Measurements from ENCODE around the gene CNTNAP5.
A peak's percentile ranks its signal among the peaks of the same experiment; 100 is the strongest.

CNTNAP5 gene

DNA sequence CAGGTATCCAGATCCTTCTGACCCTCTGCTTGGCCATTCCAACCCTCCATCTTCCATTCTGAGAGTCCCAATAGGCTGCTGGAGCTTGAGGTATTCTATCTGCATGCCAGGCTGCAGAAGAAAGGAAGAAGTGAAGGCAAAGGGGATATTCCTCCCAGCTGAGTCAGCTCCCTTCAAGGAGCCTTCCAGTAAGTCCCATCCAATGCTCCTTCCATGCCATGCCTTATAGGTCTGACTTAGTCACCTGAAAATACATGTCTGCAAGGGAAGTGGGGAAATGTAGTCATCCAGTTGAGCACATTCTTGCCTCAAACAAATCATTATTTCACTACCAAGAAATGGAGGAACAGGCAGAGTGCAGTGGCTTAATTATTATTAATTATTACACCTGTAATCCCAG lies 464.6 kb downstream of the CNTNAP5 start:
- no peak overlapping the region for H3K14ac ChIP-seq (ENCODE audit: low read length)
- no peaks in the 10 kb centered on the region for H3K79me2 ChIP-seq (ENCODE audit: control insufficient read depth, insufficient read depth, low read length, poor library complexity)
- no peak overlapping the region for H2BK12ac ChIP-seq (ENCODE audit: low read length)
- no peak overlapping the region for H3K18ac ChIP-seq (ENCODE audit: low read length)
- no peak overlapping the region for H3K4me3 ChIP-seq (ENCODE audit: low read depth, low read length)
- H2BK5ac ChIP-seq (ENCODE audit: low read depth, low read length, poor library complexity) = no peak overlapping the region
- no peak overlapping the region for H4K8ac ChIP-seq (ENCODE audit: low read depth, low read length)
- DNase-seq = no peak
- no peak overlapping the region for H4K91ac ChIP-seq (ENCODE audit: low read depth, low read length)
- H3K9me3 ChIP-seq (ENCODE audit: insufficient read depth, low read depth, low read length) = no peaks in the 10 kb centered on the region
- H3K27ac ChIP-seq (ENCODE audit: low read depth, low read length) = no peak overlapping the region
- H2AK5ac ChIP-seq (ENCODE audit: low read length) = no peak overlapping the region
- no peak overlapping the region for H2BK120ac ChIP-seq (ENCODE audit: insufficient read depth, low read length, poor library complexity)
- no peak overlapping the region for H3K4ac ChIP-seq (ENCODE audit: low read depth, low read length)
- H3K36me3 ChIP-seq (ENCODE audit: control insufficient read depth in 1 of 2, insufficient read depth in 2 of 2, low read length in 2 of 2) = no peaks in the 10 kb centered on the region
- H4K12ac ChIP-seq (ENCODE audit: low read depth, low read length) = no peak overlapping the region
- no peak overlapping the region for H3K4me2 ChIP-seq (ENCODE audit: low read length)
- no peaks in the 10 kb centered on the region for H3K4me1 ChIP-seq (ENCODE audit: control insufficient read depth in 1 of 2, insufficient read depth in 2 of 2, low read length in 2 of 2)
- H3K27me3 ChIP-seq (ENCODE audit: insufficient read depth, low read length) = no peaks in the 10 kb centered on the region
- H3K9ac ChIP-seq (ENCODE audit: low read length) = peak overlapping the region; percentile 26
- H2AFZ ChIP-seq (ENCODE audit: insufficient read depth, low read length, poor library complexity) = no peak overlapping the region
- no peak overlapping the region for H3K23ac ChIP-seq (ENCODE audit: low read length)
- no peaks in the 10 kb centered on the region for H3K79me1 ChIP-seq (ENCODE audit: low read length)

DNA sequence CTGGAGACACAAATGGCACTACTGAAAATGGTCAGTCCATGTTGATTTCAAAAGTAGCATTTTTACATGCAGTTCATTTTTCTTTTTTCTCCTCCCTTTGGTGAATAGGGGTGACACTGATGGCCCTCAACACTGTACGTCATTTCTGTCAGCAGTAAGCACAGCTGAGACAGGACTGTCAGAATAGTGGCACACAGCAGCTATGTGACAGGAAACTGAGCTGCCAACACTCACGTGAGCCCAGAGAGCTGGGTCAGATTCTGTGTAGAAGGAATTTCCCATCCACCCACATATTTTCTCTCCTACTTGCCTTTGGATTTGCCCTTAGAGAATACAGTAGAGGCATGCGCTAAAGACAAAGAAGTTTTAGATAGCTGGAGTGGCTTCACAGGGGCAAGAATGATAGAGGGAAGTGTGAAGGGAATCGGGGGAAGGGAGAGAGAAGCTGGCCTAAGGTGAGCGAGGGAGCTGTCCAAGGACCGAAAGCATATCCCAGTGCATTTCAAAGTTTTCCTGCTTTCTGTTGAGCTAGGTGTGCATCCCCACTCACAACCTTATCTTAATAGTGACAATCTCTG lies 476.6 kb downstream of the CNTNAP5 start:
- Histone ChIP-seq H3K23ac (ENCODE audit: low read length) (no peak overlapping the region), H3K4me3 (ENCODE audit: low read depth, low read length) (no peak overlapping the region), H3K9ac (ENCODE audit: low read length) (no peak overlapping the region), H4K12ac (ENCODE audit: low read depth, low read length) (no peak overlapping the region), H3K4ac (ENCODE audit: low read depth, low read length) (no peak overlapping the region), H4K91ac (ENCODE audit: low read depth, low read length) (no peak overlapping the region), H3K79me1 (ENCODE audit: low read length) (no peaks in the 10 kb centered on the region), H2AK5ac (ENCODE audit: low read length) (no peak overlapping the region), H4K8ac (ENCODE audit: low read depth, low read length) (no peak overlapping the region), H3K79me2 (ENCODE audit: control insufficient read depth, insufficient read depth, low read length, poor library complexity) (no peaks in the 10 kb centered on the region), H2AFZ (ENCODE audit: insufficient read depth, low read length, poor library complexity) (no peak overlapping the region), H3K27ac (ENCODE audit: low read depth, low read length) (no peak overlapping the region), H3K36me3 (ENCODE audit: control insufficient read depth in 1 of 2, insufficient read depth in 2 of 2, low read length in 2 of 2) (no peaks in the 10 kb centered on the region), H3K9me3 (ENCODE audit: insufficient read depth, low read depth, low read length) (no peaks in the 10 kb centered on the region), H3K4me2 (ENCODE audit: low read length) (no peak overlapping the region), H2BK120ac (ENCODE audit: insufficient read depth, low read length, poor library complexity) (no peak overlapping the region), H2BK12ac (ENCODE audit: low read length) (no peak overlapping the region), H3K27me3 (ENCODE audit: insufficient read depth, low read length) (no peaks in the 10 kb centered on the region), H3K4me1 (ENCODE audit: control insufficient read depth in 1 of 2, insufficient read depth in 2 of 2, low read length in 2 of 2) (no peaks in the 10 kb centered on the region), H3K14ac (ENCODE audit: low read length) (no peak overlapping the region), H2BK5ac (ENCODE audit: low read depth, low read length, poor library complexity) (no peak overlapping the region), H3K18ac (ENCODE audit: low read length) (no peak overlapping the region)
- DNase-seq = no peak
- WGBS (ENCODE audit: extremely low coverage, insufficient coverage, insufficient read length) = no CpG with 5 or more reads among the region's 6 CpGs

DNA sequence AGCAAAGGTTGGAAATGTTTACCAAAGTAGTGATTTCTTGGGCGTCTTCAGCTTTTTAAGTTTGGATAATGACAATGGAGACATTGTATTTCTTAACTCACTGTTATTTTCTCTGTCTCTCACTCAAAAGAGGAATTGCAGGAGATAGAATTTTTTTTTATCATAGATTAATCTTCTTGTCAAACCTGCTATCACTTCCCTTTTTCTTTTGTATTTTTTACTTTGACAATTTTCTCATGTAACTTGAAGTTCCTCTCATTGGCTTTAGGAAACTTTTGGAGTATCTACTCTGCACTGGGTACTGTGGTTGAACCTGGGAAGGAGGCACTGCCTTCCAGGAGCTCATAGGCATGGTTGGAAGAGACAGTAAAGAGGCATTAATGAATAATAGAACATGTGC lies 489.1 kb downstream of the CNTNAP5 start:
- H3K36me3 ChIP-seq (ENCODE audit: control insufficient read depth in 1 of 2, insufficient read depth in 2 of 2, low read length in 2 of 2) = no peaks in the 10 kb centered on the region
- H4K12ac ChIP-seq (ENCODE audit: low read depth, low read length) = no peak overlapping the region
- H3K4ac ChIP-seq (ENCODE audit: low read depth, low read length) = no peak overlapping the region
- no CpG with 5 or more reads among the region's 1 CpG for WGBS (ENCODE audit: extremely low coverage, insufficient coverage, insufficient read length)
- no peak overlapping the region for H4K91ac ChIP-seq (ENCODE audit: low read depth, low read length)
- H3K9ac ChIP-seq (ENCODE audit: low read length) = no peak overlapping the region
- no peak overlapping the region for H3K4me3 ChIP-seq (ENCODE audit: low read depth, low read length)
- no peaks in the 10 kb centered on the region for H3K79me1 ChIP-seq (ENCODE audit: low read length)
- H2BK5ac ChIP-seq (ENCODE audit: low read depth, low read length, poor library complexity) = no peak overlapping the region
- H2BK12ac ChIP-seq (ENCODE audit: low read length) = no peak overlapping the region
- no peak overlapping the region for H3K27ac ChIP-seq (ENCODE audit: low read depth, low read length)
- H3K27me3 ChIP-seq (ENCODE audit: insufficient read depth, low read length) = no peaks in the 10 kb centered on the region
- H3K79me2 ChIP-seq (ENCODE audit: control insufficient read depth, insufficient read depth, low read length, poor library complexity) = no peaks in the 10 kb centered on the region
- H4K8ac ChIP-seq (ENCODE audit: low read depth, low read length) = no peak overlapping the region
- no peak overlapping the region for H3K14ac ChIP-seq (ENCODE audit: low read length)
- no peak for DNase-seq
- peaks cover 4% of the 10 kb centered on the region for H3K9me3 ChIP-seq (ENCODE audit: insufficient read depth, low read depth, low read length)
- H2BK120ac ChIP-seq (ENCODE audit: insufficient read depth, low read length, poor library complexity) = no peak overlapping the region
- no peak overlapping the region for H2AK5ac ChIP-seq (ENCODE audit: low read length)
- no peak overlapping the region for H3K4me2 ChIP-seq (ENCODE audit: low read length)
- no peaks in the 10 kb centered on the region for H3K4me1 ChIP-seq (ENCODE audit: control insufficient read depth in 1 of 2, insufficient read depth in 2 of 2, low read length in 2 of 2)
- H3K18ac ChIP-seq (ENCODE audit: low read length) = no peak overlapping the region
- no peak overlapping the region for H2AFZ ChIP-seq (ENCODE audit: insufficient read depth, low read length, poor library complexity)
- H3K23ac ChIP-seq (ENCODE audit: low read length) = no peak overlapping the region

GRCh38 chr2:124520953-124521352 lies 495.9 kb downstream of the CNTNAP5 start:
- Histone ChIP-seq H3K27me3 (ENCODE audit: insufficient read depth, low read length) (no peaks in the 10 kb centered on the region), H2AK5ac (ENCODE audit: low read length) (no peak overlapping the region), H3K18ac (ENCODE audit: low read length) (no peak overlapping the region), H3K27ac (ENCODE audit: low read depth, low read length) (no peak overlapping the region), H3K4me2 (ENCODE audit: low read length) (no peak overlapping the region), H4K91ac (ENCODE audit: low read depth, low read length) (no peak overlapping the region), H3K79me1 (ENCODE audit: low read length) (no peaks in the 10 kb centered on the region), H2BK5ac (ENCODE audit: low read depth, low read length, poor library complexity) (no peak overlapping the region), H3K79me2 (ENCODE audit: control insufficient read depth, insufficient read depth, low read length, poor library complexity) (no peaks in the 10 kb centered on the region), H4K12ac (ENCODE audit: low read depth, low read length) (no peak overlapping the region), H3K4me1 (ENCODE audit: control insufficient read depth in 1 of 2, insufficient read depth in 2 of 2, low read length in 2 of 2) (no peaks in the 10 kb centered on the region), H2BK12ac (ENCODE audit: low read length) (no peak overlapping the region), H2AFZ (ENCODE audit: insufficient read depth, low read length, poor library complexity) (no peak overlapping the region), H3K14ac (ENCODE audit: low read length) (no peak overlapping the region), H3K9ac (ENCODE audit: low read length) (no peak overlapping the region), H3K4me3 (ENCODE audit: low read depth, low read length) (no peak overlapping the region), H4K8ac (ENCODE audit: low read depth, low read length) (no peak overlapping the region), H2BK120ac (ENCODE audit: insufficient read depth, low read length, poor library complexity) (no peak overlapping the region), H3K9me3 (ENCODE audit: insufficient read depth, low read depth, low read length) (peaks cover 4% of the 10 kb centered on the region), H3K4ac (ENCODE audit: low read depth, low read length) (no peak overlapping the region), H3K23ac (ENCODE audit: low read length) (no peak overlapping the region), H3K36me3 (ENCODE audit: control insufficient read depth in 1 of 2, insufficient read depth in 2 of 2, low read length in 2 of 2) (no peaks in the 10 kb centered on the region)
- WGBS (ENCODE audit: extremely low coverage, insufficient coverage, insufficient read length) = no CpG with 5 or more reads among the region's 2 CpGs
- no peak for DNase-seq
